ENCODE measurements around the gene AP1S2.

Gene AP1S2

DNA sequence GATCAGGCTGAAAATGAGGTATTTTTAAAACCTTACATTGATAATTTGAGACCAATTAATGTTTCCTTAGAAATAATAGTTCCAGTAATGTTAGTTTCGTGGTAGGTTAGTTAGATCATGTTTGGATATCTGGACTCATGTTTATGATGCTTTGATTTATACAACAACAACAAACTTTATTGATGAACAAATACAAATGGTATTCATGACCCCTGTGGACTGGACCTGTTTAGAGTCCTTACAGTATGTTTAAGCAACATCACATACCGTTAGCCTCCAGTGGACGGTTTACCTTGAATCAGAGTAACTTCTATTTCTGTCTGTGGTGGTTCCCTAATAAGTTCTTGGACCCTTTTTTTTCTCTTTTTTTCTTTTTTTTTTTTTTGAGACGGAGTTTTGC, 46.4 kb downstream of the AP1S2 start:
- no peak overlapping the region for H3K4me3 Mint-ChIP-seq
- no peaks in the 10 kb centered on the region for H3K9me3 Mint-ChIP-seq
- peaks cover 32% of the 10 kb centered on the region for H3K36me3 Mint-ChIP-seq
- CTCF ChIA-PET, result no interaction called here
- peaks cover 8% of the 10 kb centered on the region for H3K4me1 Mint-ChIP-seq
- DNase-seq, result no peak
- H3K27ac Mint-ChIP-seq, result no peak overlapping the region
- no peaks in the 10 kb centered on the region for H3K27me3 Mint-ChIP-seq

DNA sequence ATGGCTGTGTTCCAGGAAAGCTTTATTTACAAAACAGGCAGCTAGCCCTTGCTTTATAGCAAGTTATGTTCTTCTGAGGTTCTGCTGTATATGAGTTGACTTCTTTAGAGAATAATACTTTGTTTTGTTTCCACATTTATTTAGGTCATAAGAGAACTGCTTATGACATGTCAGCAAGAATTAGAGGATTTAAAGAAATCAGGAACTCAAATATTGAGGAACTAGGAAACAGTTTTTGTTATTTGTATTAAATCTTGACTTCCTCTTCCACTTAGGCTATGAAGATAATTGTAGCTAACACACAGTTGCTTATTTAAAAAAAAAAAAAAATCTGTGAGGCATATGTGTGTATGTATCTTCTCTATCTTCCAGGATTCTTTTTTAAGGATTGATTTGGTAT, 50.0 kb downstream of the AP1S2 start:
- H3K4me3 Mint-ChIP-seq, result no peak overlapping the region

DNA sequence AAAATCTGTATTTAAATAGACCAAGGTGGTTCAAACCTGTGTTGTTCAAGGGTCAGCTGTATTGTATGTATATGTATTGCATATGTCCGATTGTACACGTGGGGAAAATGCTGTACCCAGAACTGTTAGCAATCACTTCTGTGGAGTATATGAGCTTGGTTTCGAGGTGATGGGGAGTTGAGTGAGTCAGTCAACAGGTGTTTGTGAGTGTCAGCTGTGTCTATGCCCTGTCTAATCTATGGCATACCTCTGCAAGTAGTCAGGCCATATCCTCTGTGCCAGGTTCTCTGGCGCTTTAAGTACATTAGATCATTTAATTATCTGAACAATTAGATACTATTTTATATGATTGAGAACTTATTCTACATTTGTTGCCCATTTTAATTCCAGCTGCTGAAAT, 56.9 kb downstream of the AP1S2 start:
- Mint-ChIP-seq H3K4me1 (peaks cover 31% of the 10 kb centered on the region), H3K27ac (no peak overlapping the region), H3K4me3 (no peak overlapping the region), H3K36me3 (peaks cover 26% of the 10 kb centered on the region), H3K27me3 (no peaks in the 10 kb centered on the region), H3K9me3 (no peaks in the 10 kb centered on the region)
- DNase-seq, result no peak
- CTCF ChIA-PET, result interaction anchor here (0.7 kb wide), 1 partner anchor 593 kb away, joined by 3 read pairs; no protein-coding TSS in a partner anchor

More for the DNA sequence above, 50.0 kb downstream of the AP1S2 start:
- no peak for DNase-seq
- H3K9me3 Mint-ChIP-seq, result no peaks in the 10 kb centered on the region
- no peaks in the 10 kb centered on the region for H3K27me3 Mint-ChIP-seq
- CTCF ChIA-PET, result no interaction called here
- no peak overlapping the region for H3K27ac Mint-ChIP-seq
- no peaks in the 10 kb centered on the region for H3K4me1 Mint-ChIP-seq
- peaks cover 19% of the 10 kb centered on the region for H3K36me3 Mint-ChIP-seq

DNA sequence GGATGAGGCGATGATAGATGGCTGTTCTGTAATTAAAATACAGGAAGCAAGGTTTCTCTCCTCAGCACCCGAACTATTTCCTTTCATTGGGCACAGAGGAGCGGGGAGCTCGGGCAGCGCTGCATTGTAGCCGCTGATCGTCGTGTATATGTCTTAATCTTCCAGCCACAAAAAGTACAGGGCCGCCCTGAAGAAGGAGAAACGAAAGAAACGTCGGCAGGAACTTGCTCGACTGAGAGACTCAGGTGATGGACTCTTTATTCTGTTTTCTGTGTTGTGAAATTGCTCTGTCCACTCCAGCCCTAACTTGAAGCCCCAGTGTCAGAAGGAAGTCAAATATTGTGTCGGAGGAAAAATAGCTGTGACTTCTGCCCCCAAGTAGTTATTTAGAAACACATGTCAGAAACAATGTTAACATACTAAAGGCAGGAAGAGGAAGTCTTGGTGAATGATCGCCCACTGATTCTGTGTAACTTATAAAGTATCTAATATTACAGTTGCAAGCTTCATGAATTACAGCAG, 63.8 kb downstream of the AP1S2 start:
- no peaks in the 10 kb centered on the region for H3K9me3 Mint-ChIP-seq
- DNase-seq, result no peak

DNA sequence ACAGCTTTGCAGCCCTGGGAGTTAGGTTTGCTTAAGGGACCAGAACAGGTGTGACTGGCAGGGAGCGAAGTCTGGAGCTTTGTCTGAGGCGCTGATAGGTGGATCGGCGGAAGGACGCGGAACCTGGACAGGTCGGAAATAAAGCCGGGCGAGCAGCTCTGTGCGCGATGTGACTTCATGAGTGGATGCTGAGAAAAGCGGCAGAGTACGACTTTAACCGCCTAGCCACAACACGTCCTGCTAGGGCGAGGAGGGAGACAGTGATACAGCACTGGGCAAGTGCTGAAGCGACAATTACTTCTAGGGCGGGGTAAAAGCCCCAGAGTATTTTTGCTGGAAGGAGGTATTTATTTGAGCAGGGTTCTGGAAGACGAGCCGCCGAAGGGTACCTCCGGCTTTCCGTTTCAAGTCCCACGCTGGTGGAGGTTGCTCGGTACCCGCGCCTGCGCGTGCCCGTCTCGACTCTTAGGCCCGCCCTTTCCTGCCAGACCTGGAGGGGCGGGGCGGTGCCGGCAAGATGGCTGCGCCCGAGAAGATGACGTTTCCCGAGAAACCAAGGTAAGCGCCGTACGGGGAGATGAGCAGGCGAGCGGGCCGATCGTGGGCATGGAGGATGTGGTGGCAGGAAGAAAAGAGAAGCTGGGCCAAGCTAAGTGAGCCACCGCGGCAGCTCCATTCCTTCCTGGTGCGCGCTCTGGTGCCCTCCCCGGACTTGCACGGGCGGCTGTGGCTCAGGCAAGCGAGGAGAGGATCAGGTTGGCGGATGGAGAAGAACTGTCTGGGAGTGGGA, 64.4 kb downstream of the AP1S2 start, which contains the start of gene ZRSR2:
TSS of gene ZRSR2 (plus strand) at position 506 of the 790 bp plus-strand sequence. CDS start at position 518, 12 bp downstream.
- no peaks in the 10 kb centered on the region for H3K9me3 Mint-ChIP-seq
- H3K27ac Mint-ChIP-seq, result no peak within 1 kb of the TSS
- H3K36me3 Mint-ChIP-seq, result peaks cover 11% of the 10 kb centered on the region
- H3K4me1 Mint-ChIP-seq, result peaks cover 29% of the 10 kb centered on the region
- H3K4me3 Mint-ChIP-seq, result no peak within 1 kb of the TSS
- CTCF ChIA-PET, result no interaction called here
- peak; percentile 90 for DNase-seq
- no peaks in the 10 kb centered on the region for H3K27me3 Mint-ChIP-seq

More for the DNA sequence above, 63.8 kb downstream of the AP1S2 start:
- H3K36me3 Mint-ChIP-seq, result peaks cover 13% of the 10 kb centered on the region
- no peak overlapping the region for H3K4me3 Mint-ChIP-seq
- H3K4me1 Mint-ChIP-seq, result peaks cover 30% of the 10 kb centered on the region
- no peak overlapping the region for H3K27ac Mint-ChIP-seq
- H3K27me3 Mint-ChIP-seq, result no peaks in the 10 kb centered on the region
- CTCF ChIA-PET, result no interaction called here

DNA sequence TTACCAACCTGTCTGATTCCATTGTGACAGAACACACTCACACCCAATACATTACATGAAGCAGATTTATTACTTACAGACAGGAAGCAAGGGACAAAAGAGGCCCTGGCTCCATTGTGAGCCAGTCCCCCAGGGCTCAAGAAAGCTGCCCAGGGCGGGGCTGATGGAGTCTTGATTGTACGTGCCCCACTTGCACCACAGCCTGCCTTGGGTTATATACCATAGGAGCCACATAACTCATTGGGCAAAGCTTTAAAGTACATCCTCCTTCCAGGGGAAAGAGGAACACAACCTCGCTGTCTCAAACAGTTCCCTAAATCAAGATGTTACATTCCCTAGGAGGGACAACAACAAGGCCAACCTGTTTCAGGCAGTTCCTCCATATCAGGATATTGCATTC, 67.7 kb downstream of the AP1S2 start:
- Mint-ChIP-seq H3K27ac (no peak overlapping the region), H3K36me3 (peaks cover 17% of the 10 kb centered on the region), H3K4me1 (peaks cover 14% of the 10 kb centered on the region), H3K9me3 (no peaks in the 10 kb centered on the region), H3K4me3 (no peak overlapping the region), H3K27me3 (no peaks in the 10 kb centered on the region)
- DNase-seq, result no peak
- CTCF ChIA-PET, result no interaction called here

DNA sequence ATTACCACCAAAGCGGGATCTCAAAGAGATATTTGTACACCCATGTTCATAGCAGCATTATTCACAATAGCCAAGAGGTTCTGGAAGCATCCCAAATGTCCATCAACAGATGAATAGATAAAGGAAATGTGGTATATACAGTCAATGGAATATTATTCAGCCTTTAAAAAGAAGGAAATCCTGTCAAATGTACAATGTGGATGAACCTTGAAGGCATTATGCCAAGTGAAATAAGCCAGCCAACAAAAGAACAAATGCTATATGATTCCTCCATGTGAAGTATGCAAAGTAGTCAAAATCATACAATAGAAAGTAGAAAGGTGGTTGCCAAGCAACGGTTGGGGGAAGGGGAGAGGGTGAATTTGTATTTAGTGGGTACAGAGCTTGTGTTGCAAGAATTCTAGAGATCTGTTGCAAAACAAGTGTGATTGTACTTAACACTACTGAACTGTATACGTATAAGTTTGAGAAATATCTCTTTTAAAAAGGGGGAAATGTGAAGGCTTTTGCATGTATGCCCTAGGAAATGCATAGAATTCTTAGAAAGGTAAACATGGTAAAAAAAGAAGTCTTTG, 69.3 kb downstream of the AP1S2 start:
- peaks cover 14% of the 10 kb centered on the region for H3K4me1 Mint-ChIP-seq
- DNase-seq, result no peak
- no peaks in the 10 kb centered on the region for H3K27me3 Mint-ChIP-seq
- no peak overlapping the region for H3K4me3 Mint-ChIP-seq
- no peak overlapping the region for H3K27ac Mint-ChIP-seq
- no peaks in the 10 kb centered on the region for H3K9me3 Mint-ChIP-seq
- CTCF ChIA-PET, result interaction anchor here (0.6 kb wide), 1 partner anchor 821 kb away, joined by 3 read pairs; no protein-coding TSS in a partner anchor
- H3K36me3 Mint-ChIP-seq, result peaks cover 20% of the 10 kb centered on the region

DNA sequence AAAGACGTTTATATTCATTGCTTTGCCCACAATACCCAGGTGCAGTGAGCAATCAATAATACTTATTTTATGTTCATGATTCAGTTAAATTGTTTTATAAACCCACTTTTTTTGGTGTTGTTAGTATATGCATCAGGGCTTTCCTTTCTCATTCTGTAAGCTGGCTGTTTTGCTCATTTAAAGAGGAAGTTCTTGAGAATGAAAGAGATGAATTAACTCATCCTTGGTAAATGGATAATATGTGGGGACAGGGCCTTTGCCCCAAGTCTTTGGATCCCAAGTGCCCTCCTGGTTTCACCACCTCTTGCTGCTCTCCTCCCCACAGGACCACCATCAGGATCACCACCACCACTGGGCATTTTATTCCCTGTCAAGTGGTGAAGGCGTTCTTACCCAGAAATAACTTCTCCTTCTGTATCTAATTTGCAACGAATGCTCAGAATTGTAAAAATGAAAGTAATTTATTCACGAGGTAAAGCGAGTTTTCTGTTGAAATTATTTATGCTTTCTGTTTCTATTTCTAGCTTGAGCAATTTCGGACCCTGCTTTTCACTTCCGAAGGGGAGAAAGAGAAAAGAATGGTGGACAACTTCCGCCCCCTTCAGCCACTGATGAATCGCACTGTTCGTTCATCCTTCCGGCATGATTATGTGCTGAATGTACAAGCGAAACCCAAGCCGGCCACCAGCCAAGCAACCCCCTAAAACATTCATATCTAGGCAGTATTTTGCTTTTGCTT, 72.5 kb downstream of the AP1S2 start:
- DNase-seq, result peak; percentile 28
- CTCF ChIA-PET, result interaction anchor here (1.3 kb wide), 1 partner anchor 19 kb away, joined by 3 read pairs; no protein-coding TSS in a partner anchor
- Mint-ChIP-seq H3K36me3 (peaks cover 23% of the 10 kb centered on the region), H3K4me3 (peak overlapping the region; percentile 57), H3K4me1 (peaks cover 8% of the 10 kb centered on the region), H3K27me3 (no peaks in the 10 kb centered on the region), H3K9me3 (no peaks in the 10 kb centered on the region), H3K27ac (peak overlapping the region; percentile 95)
